ENCODE measurements around the gene DCUN1D2. TPM values are rescaled to one million over a fixed set of nuclear protein-coding genes. Genes with fewer than 3 reads are reported as not detected.
A peak's percentile ranks its signal among the peaks of the same experiment; 100 is the strongest.
"Not testable (repeated sequence)": the region's sequence is repeated elsewhere in the genome, so short reads cannot be mapped to it uniquely, and the experiment has no call there.

Gene DCUN1D2
- total RNA-seq, 1 donor from 2014 or later = 28.7 TPM

- H3K27ac Mint-ChIP-seq; H3K4me1 Mint-ChIP-seq (ENCODE audit: low read depth); H3K9me3 Mint-ChIP-seq; H3K4me3 Mint-ChIP-seq; intact Hi-C loops (cut with micrococcal nuclease); H3K27me3 Mint-ChIP-seq (ENCODE audit: insufficient read depth); H3K36me3 Mint-ChIP-seq (ENCODE audit: low read depth); DNase-seq (ENCODE audit: low spot score): not testable (repeated sequence)
Measured at GRCh38 chr13:113450861-113451620, 39.5 kb downstream of the DCUN1D2 start.

GRCh38 chr13:113450348-113450744 lies 40.2 kb downstream of the DCUN1D2 start:
- intact Hi-C loops (cut with micrococcal nuclease); H3K27ac Mint-ChIP-seq: not testable (repeated sequence)

GRCh38 chr13:113449693-113450347 lies 40.7 kb downstream of the DCUN1D2 start:
- Mint-ChIP-seq H3K9me3 (no peaks in the 10 kb centered on the region), H3K27me3 (ENCODE audit: insufficient read depth) (no peaks in the 10 kb centered on the region), H3K4me3 (peak overlapping the region; percentile 33), H3K4me1 (ENCODE audit: low read depth) (no peaks in the 10 kb centered on the region), H3K27ac (no peak overlapping the region), H3K36me3 (ENCODE audit: low read depth) (peaks cover 2% of the 10 kb centered on the region)
- DNase-seq (ENCODE audit: low spot score) = no peak
- intact Hi-C loops (cut with micrococcal nuclease) = no loop called here

More at GRCh38 chr13:113450348-113450744, 40.2 kb downstream of the DCUN1D2 start:
- H3K4me1 Mint-ChIP-seq (ENCODE audit: low read depth); H3K27me3 Mint-ChIP-seq (ENCODE audit: insufficient read depth); DNase-seq (ENCODE audit: low spot score); H3K9me3 Mint-ChIP-seq; H3K4me3 Mint-ChIP-seq; H3K36me3 Mint-ChIP-seq (ENCODE audit: low read depth): not testable (repeated sequence)

- Mint-ChIP-seq H3K36me3 (ENCODE audit: low read depth) (peaks cover 2% of the 10 kb centered on the region), H3K4me1 (ENCODE audit: low read depth) (no peaks in the 10 kb centered on the region), H3K27ac (no peak overlapping the region), H3K4me3 (peak overlapping the region; percentile 33), H3K9me3 (no peaks in the 10 kb centered on the region), H3K27me3 (ENCODE audit: insufficient read depth) (no peaks in the 10 kb centered on the region)
- intact Hi-C loops (cut with micrococcal nuclease) = no loop called here
- peak; percentile 19 for DNase-seq (ENCODE audit: low spot score)
Measured at GRCh38 chr13:113448885-113449692, 41.4 kb downstream of the DCUN1D2 start.

GRCh38 chr13:113448545-113448884 lies 42.0 kb downstream of the DCUN1D2 start:
- Mint-ChIP-seq H3K27me3 (ENCODE audit: insufficient read depth) (no peaks in the 10 kb centered on the region), H3K9me3 (no peaks in the 10 kb centered on the region), H3K27ac (no peak overlapping the region), H3K36me3 (ENCODE audit: low read depth) (no peaks in the 10 kb centered on the region), H3K4me1 (ENCODE audit: low read depth) (no peaks in the 10 kb centered on the region), H3K4me3 (peak overlapping the region; percentile 33)
- DNase-seq (ENCODE audit: low spot score) = no peak
- intact Hi-C loops (cut with micrococcal nuclease) = no loop called here

- no peak overlapping the region for H3K27ac Mint-ChIP-seq
- H3K4me3 Mint-ChIP-seq = no peak overlapping the region
- H3K27me3 Mint-ChIP-seq (ENCODE audit: insufficient read depth) = no peaks in the 10 kb centered on the region
- H3K9me3 Mint-ChIP-seq = no peaks in the 10 kb centered on the region
- DNase-seq (ENCODE audit: low spot score) = no peak
- intact Hi-C loops (cut with micrococcal nuclease) = no loop called here
- H3K36me3 Mint-ChIP-seq (ENCODE audit: low read depth) = peaks cover 2% of the 10 kb centered on the region
- no peaks in the 10 kb centered on the region for H3K4me1 Mint-ChIP-seq (ENCODE audit: low read depth)
Measured at GRCh38 chr13:113447596-113447995, 42.9 kb downstream of the DCUN1D2 start.

- Mint-ChIP-seq H3K27me3 (ENCODE audit: insufficient read depth) (no peaks in the 10 kb centered on the region), H3K4me1 (ENCODE audit: low read depth) (no peaks in the 10 kb centered on the region), H3K27ac (no peak overlapping the region), H3K4me3 (no peak overlapping the region), H3K9me3 (no peaks in the 10 kb centered on the region), H3K36me3 (ENCODE audit: low read depth) (peaks cover 2% of the 10 kb centered on the region)
- intact Hi-C loops (cut with micrococcal nuclease) = no loop called here
- DNase-seq (ENCODE audit: low spot score) = no peak
Measured at GRCh38 chr13:113446488-113446854, 44.0 kb downstream of the DCUN1D2 start.

- Mint-ChIP-seq H3K27me3 (ENCODE audit: insufficient read depth) (no peaks in the 10 kb centered on the region), H3K9me3 (no peaks in the 10 kb centered on the region), H3K27ac (no peak overlapping the region), H3K4me1 (ENCODE audit: low read depth) (no peaks in the 10 kb centered on the region), H3K4me3 (no peak overlapping the region), H3K36me3 (ENCODE audit: low read depth) (peaks cover 2% of the 10 kb centered on the region)
- intact Hi-C loops (cut with micrococcal nuclease) = no loop called here
- no peak for DNase-seq (ENCODE audit: low spot score)
Measured at GRCh38 chr13:113445791-113446487, 44.6 kb downstream of the DCUN1D2 start.

GRCh38 chr13:113443991-113444390 lies 46.5 kb downstream of the DCUN1D2 start:
- Mint-ChIP-seq H3K4me3 (no peak overlapping the region), H3K4me1 (ENCODE audit: low read depth) (no peaks in the 10 kb centered on the region), H3K36me3 (ENCODE audit: low read depth) (peaks cover 2% of the 10 kb centered on the region), H3K27ac (no peak overlapping the region), H3K27me3 (ENCODE audit: insufficient read depth) (no peaks in the 10 kb centered on the region), H3K9me3 (no peaks in the 10 kb centered on the region)
- DNase-seq (ENCODE audit: low spot score) = no peak
- intact Hi-C loops (cut with micrococcal nuclease) = no loop called here

- intact Hi-C loops (cut with micrococcal nuclease) = no loop called here
- Mint-ChIP-seq H3K27ac (no peak overlapping the region), H3K4me1 (ENCODE audit: low read depth) (no peaks in the 10 kb centered on the region), H3K36me3 (ENCODE audit: low read depth) (peaks cover 2% of the 10 kb centered on the region), H3K27me3 (ENCODE audit: insufficient read depth) (no peaks in the 10 kb centered on the region), H3K4me3 (no peak overlapping the region), H3K9me3 (no peaks in the 10 kb centered on the region)
- DNase-seq (ENCODE audit: low spot score) = no peak
Measured at GRCh38 chr13:113442985-113443362, 47.5 kb downstream of the DCUN1D2 start.

GRCh38 chr13:113442354-113442984 lies 48.0 kb downstream of the DCUN1D2 start:
- no peak overlapping the region for H3K4me3 Mint-ChIP-seq
- H3K4me1 Mint-ChIP-seq (ENCODE audit: low read depth) = no peaks in the 10 kb centered on the region
- no peak overlapping the region for H3K27ac Mint-ChIP-seq
- no peaks in the 10 kb centered on the region for H3K27me3 Mint-ChIP-seq (ENCODE audit: insufficient read depth)
- intact Hi-C loops (cut with micrococcal nuclease) = no loop called here
- no peak for DNase-seq (ENCODE audit: low spot score)
- H3K36me3 Mint-ChIP-seq (ENCODE audit: low read depth) = peaks cover 2% of the 10 kb centered on the region
- no peaks in the 10 kb centered on the region for H3K9me3 Mint-ChIP-seq

- DNase-seq (ENCODE audit: low spot score) = no peak
- Mint-ChIP-seq H3K27ac (no peak overlapping the region), H3K4me3 (no peak overlapping the region), H3K36me3 (ENCODE audit: low read depth) (peaks cover 2% of the 10 kb centered on the region), H3K4me1 (ENCODE audit: low read depth) (no peaks in the 10 kb centered on the region), H3K9me3 (no peaks in the 10 kb centered on the region), H3K27me3 (ENCODE audit: insufficient read depth) (no peaks in the 10 kb centered on the region)
- intact Hi-C loops (cut with micrococcal nuclease) = no loop called here
Measured at GRCh38 chr13:113441661-113442060, 48.9 kb downstream of the DCUN1D2 start.

All from activated T-helper 1 cell treated with anti-CD3 and anti-CD28 coated beads, Interleukin-12 subunit alpha, Interleukin-12 subunit beta, Interleukin-2, Interleukin-4 antibody, amounts not matched to agents 30 ng/mL and 10 ng/mL and 1 ng/mL, durations not matched to agents 14 hours and 24 hours and 36 hours (primary cell).